ENCODE results near the gene RAE1. TPM values are rescaled to one million over a fixed set of nuclear protein-coding genes. Genes with fewer than 3 reads are reported as not detected.

The RAE1 gene
- total RNA-seq, 2 donors from 2014 or later, result 21.7 to 49.9 TPM

- intact Hi-C loops (cut with DNase I), result loop anchor here (2.0 to 5.0 kb wide), 2 partner anchors 113 to 210 kb away; no protein-coding TSS in a partner anchor
- Histone ChIP-seq H3K36me3 (no peaks in the 10 kb centered on the region), H3K27me3 (replicated peaks; ENCODE audit: insufficient read depth) (no peaks in the 10 kb centered on the region), H3K9me3 (no peaks in the 10 kb centered on the region), H3K4me1 (replicated peaks) (no peaks in the 10 kb centered on the region), H3K4me3 (no peak overlapping the region), H3K27ac (no peak overlapping the region)
- peak; percentile 79 for DNase-seq (ENCODE audit: low spot score)
- WGBS, result 47% methylated on average over 20 of the region's 20 CpGs
- no peak for TF ChIP-seq POLR2A (IDR thresholded peaks at IDR 0.05)
- peak; percentile 71 for TF ChIP-seq POLR2AphosphoS5 (IDR thresholded peaks at IDR 0.05)
- TF ChIP-seq, protein P1, sequence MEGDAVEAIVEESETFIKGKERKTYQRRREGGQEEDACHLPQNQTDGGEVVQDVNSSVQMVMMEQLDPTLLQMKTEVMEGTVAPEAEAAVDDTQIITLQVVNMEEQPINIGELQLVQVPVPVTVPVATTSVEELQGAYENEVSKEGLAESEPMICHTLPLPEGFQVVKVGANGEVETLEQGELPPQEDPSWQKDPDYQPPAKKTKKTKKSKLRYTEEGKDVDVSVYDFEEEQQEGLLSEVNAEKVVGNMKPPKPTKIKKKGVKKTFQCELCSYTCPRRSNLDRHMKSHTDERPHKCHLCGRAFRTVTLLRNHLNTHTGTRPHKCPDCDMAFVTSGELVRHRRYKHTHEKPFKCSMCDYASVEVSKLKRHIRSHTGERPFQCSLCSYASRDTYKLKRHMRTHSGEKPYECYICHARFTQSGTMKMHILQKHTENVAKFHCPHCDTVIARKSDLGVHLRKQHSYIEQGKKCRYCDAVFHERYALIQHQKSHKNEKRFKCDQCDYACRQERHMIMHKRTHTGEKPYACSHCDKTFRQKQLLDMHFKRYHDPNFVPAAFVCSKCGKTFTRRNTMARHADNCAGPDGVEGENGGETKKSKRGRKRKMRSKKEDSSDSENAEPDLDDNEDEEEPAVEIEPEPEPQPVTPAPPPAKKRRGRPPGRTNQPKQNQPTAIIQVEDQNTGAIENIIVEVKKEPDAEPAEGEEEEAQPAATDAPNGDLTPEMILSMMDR (IDR thresholded peaks at IDR 0.05), result peak; percentile 68 to 92 (median 90)
Observed at GRCh38 chr20:57381596-57382503, 30.8 kb downstream of the RAE1 start.

GRCh38 chr20:57382516-57382915 lies 31.5 kb downstream of the RAE1 start:
- no peak overlapping the region for H3K4me3 ChIP-seq
- no peaks in the 10 kb centered on the region for H3K36me3 ChIP-seq
- no peaks in the 10 kb centered on the region for H3K9me3 ChIP-seq
- no peaks in the 10 kb centered on the region for H3K27me3 ChIP-seq (replicated peaks; ENCODE audit: insufficient read depth)
- WGBS, result 92% methylated on average over 5 of the region's 5 CpGs
- H3K4me1 ChIP-seq (replicated peaks), result no peaks in the 10 kb centered on the region
- intact Hi-C loops (cut with DNase I), result loop anchor here (2.0 to 5.0 kb wide), 2 partner anchors 112 to 210 kb away; no protein-coding TSS in a partner anchor
- no peak overlapping the region for H3K27ac ChIP-seq
- DNase-seq (ENCODE audit: low spot score), result no peak
- TF ChIP-seq POLR2AphosphoS5 (IDR thresholded peaks at IDR 0.05) (no peak), POLR2A (IDR thresholded peaks at IDR 0.05) (no peak)
- TF ChIP-seq, protein P1 (IDR thresholded peaks at IDR 0.05), result no peak

DNA sequence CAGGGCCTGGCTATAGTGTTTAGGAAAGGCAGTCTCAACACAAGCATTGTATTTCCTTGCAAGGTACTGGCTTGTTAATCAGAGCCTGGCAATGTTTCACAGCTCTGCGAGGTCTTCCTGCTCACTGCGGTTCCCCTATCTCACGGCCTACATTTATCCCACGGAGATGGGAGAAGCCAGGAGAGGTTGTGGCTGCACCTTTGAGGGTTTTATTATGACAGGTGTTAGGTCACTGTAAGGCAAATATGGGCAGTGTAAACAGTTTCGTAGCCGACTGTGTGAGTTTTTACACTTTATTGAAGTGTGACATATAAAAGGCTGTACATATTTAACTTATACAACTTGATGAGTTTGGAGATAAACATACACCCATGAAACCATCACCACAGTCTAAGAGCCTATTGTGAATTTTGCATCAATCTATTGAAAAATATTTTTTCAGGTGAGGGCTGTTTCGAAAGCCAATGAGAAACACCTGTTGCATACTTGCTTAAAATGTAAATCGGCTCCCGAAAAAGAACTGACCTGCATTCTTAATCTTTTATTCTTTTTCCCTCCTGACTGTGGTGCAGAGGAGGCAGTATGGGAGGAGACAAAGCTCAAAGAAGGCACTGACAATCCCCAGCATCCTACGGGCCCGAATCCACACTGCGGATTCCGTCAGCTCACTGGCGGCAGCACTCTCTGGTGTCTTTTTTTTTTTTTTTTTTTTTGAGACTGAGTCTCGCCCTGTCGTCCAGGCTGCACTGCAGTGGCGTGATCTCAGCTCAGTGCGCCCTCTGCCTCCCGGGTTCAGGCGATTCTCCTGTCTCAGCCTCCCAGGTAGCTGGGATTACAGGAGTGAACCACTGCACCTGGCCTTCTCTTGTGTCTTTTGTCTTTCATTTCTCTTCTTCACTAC lies 32.6 kb downstream of the RAE1 start:
- TF ChIP-seq, protein P1 (IDR thresholded peaks at IDR 0.05), result no peak
- TF ChIP-seq POLR2A (IDR thresholded peaks at IDR 0.05) (no peak), POLR2AphosphoS5 (IDR thresholded peaks at IDR 0.05) (no peak)
- intact Hi-C loops (cut with DNase I), result loop anchor here (2.0 to 5.0 kb wide), 2 partner anchors 111 to 209 kb away; no protein-coding TSS in a partner anchor
- Histone ChIP-seq H3K4me3 (no peak overlapping the region), H3K27ac (no peak overlapping the region), H3K9me3 (no peaks in the 10 kb centered on the region), H3K27me3 (replicated peaks; ENCODE audit: insufficient read depth) (no peaks in the 10 kb centered on the region), H3K4me1 (replicated peaks) (no peaks in the 10 kb centered on the region), H3K36me3 (no peaks in the 10 kb centered on the region)
- DNase-seq (ENCODE audit: low spot score), result no peak
- 77% methylated on average over 20 of the region's 20 CpGs for WGBS

GRCh38 chr20:57384486-57384885 lies 33.4 kb downstream of the RAE1 start:
- DNase-seq (ENCODE audit: low spot score), result no peak
- intact Hi-C loops (cut with DNase I), result loop anchor here (5.0 kb wide), 1 partner anchor 208 kb away; no protein-coding TSS in a partner anchor
- Histone ChIP-seq H3K4me1 (replicated peaks) (no peaks in the 10 kb centered on the region), H3K36me3 (no peaks in the 10 kb centered on the region), H3K27me3 (replicated peaks; ENCODE audit: insufficient read depth) (no peaks in the 10 kb centered on the region), H3K9me3 (no peaks in the 10 kb centered on the region), H3K4me3 (no peak overlapping the region), H3K27ac (no peak overlapping the region)
- WGBS, result 92% methylated on average over 8 of the region's 8 CpGs
- no peak for TF ChIP-seq POLR2A (IDR thresholded peaks at IDR 0.05)
- TF ChIP-seq, protein P1 (IDR thresholded peaks at IDR 0.05), result no peak
- no peak for TF ChIP-seq POLR2AphosphoS5 (IDR thresholded peaks at IDR 0.05)

Measured in prostate gland (tissue), 2 donors.